ENCODE measurements around the gene IGF1.

IGF1 gene

GRCh38 chr12:102399653-102400052 lies 80.7 kb downstream of the IGF1 start:
- in situ Hi-C loops (cut with HindIII; ENCODE audit: low pct_ligation_motif_present, low sequenced_read_pairs), result no loop called here
- TF ChIP-seq CTCF (IDR thresholded peaks at IDR 0.05; ENCODE audit: low read depth, low read length, missing control alignments), result no peak
- Histone ChIP-seq H3K36me3 (replicated peaks) (no peaks in the 10 kb centered on the region), H3K4me3 (ENCODE audit: low read depth, low read length) (no peak overlapping the region), H3K27ac (no peak overlapping the region), H3K27me3 (replicated peaks) (no peaks in the 10 kb centered on the region)
- no peak for DNase-seq

- H3K27ac ChIP-seq, result no peak overlapping the region
- no peaks in the 10 kb centered on the region for H3K27me3 ChIP-seq (replicated peaks)
- H3K36me3 ChIP-seq (replicated peaks), result no peaks in the 10 kb centered on the region
- H3K4me3 ChIP-seq (ENCODE audit: low read depth, low read length), result no peak overlapping the region
- DNase-seq, result no peak
- in situ Hi-C loops (cut with HindIII; ENCODE audit: low pct_ligation_motif_present, low sequenced_read_pairs), result no loop called here
- TF ChIP-seq CTCF (IDR thresholded peaks at IDR 0.05; ENCODE audit: low read depth, low read length, missing control alignments), result no peak
These were observed 84.1 kb downstream of the IGF1 start for GRCh38 chr12:102396276-102396675.

GRCh38 chr12:102394200-102394599 lies 86.2 kb downstream of the IGF1 start:
- TF ChIP-seq CTCF (IDR thresholded peaks at IDR 0.05; ENCODE audit: low read depth, low read length, missing control alignments), result no peak
- Histone ChIP-seq H3K27ac (no peak overlapping the region), H3K27me3 (replicated peaks) (no peaks in the 10 kb centered on the region), H3K4me3 (ENCODE audit: low read depth, low read length) (no peak overlapping the region), H3K36me3 (replicated peaks) (no peaks in the 10 kb centered on the region)
- no peak for DNase-seq
- in situ Hi-C loops (cut with HindIII; ENCODE audit: low pct_ligation_motif_present, low sequenced_read_pairs), result no loop called here

GRCh38 chr12:102390068-102390467 lies 90.3 kb downstream of the IGF1 start:
- DNase-seq, result no peak
- H3K27ac ChIP-seq, result no peak overlapping the region
- in situ Hi-C loops (cut with HindIII; ENCODE audit: low pct_ligation_motif_present, low sequenced_read_pairs), result no loop called here
- H3K4me3 ChIP-seq (ENCODE audit: low read depth, low read length), result no peak overlapping the region
- H3K36me3 ChIP-seq (replicated peaks), result no peaks in the 10 kb centered on the region
- no peak for TF ChIP-seq CTCF (IDR thresholded peaks at IDR 0.05; ENCODE audit: low read depth, low read length, missing control alignments)
- H3K27me3 ChIP-seq (replicated peaks), result no peaks in the 10 kb centered on the region

GRCh38 chr12:102388469-102388868 lies 91.9 kb downstream of the IGF1 start:
- no peak for DNase-seq
- Histone ChIP-seq H3K4me3 (ENCODE audit: low read depth, low read length) (no peak overlapping the region), H3K36me3 (replicated peaks) (no peaks in the 10 kb centered on the region), H3K27ac (no peak overlapping the region), H3K27me3 (replicated peaks) (no peaks in the 10 kb centered on the region)
- in situ Hi-C loops (cut with HindIII; ENCODE audit: low pct_ligation_motif_present, low sequenced_read_pairs), result no loop called here
- no peak for TF ChIP-seq CTCF (IDR thresholded peaks at IDR 0.05; ENCODE audit: low read depth, low read length, missing control alignments)

GRCh38 chr12:102385343-102385742 lies 95.0 kb downstream of the IGF1 start:
- TF ChIP-seq CTCF (IDR thresholded peaks at IDR 0.05; ENCODE audit: low read depth, low read length, missing control alignments), result no peak
- DNase-seq, result no peak
- H3K27ac ChIP-seq, result no peak overlapping the region
- in situ Hi-C loops (cut with HindIII; ENCODE audit: low pct_ligation_motif_present, low sequenced_read_pairs), result no loop called here
- no peak overlapping the region for H3K4me3 ChIP-seq (ENCODE audit: low read depth, low read length)
- no peaks in the 10 kb centered on the region for H3K36me3 ChIP-seq (replicated peaks)
- H3K27me3 ChIP-seq (replicated peaks), result no peaks in the 10 kb centered on the region
